Stimulated activated CD4-positive, alpha-beta T cell treated with anti-CD3 and anti-CD28 coated beads, Interleukin-15, amount 100 ng/mL, for 48 hours (primary cell): Measurements from ENCODE around the gene GNG8.

Source experiments
- DNase-seq, 2 donors: peaks; one replicate each; pipeline ENCODE4 v3.0.0-alpha.2; 2020; ENCODE audit warnings: low read depth in 2 of 2

Gene GNG8

DNA sequence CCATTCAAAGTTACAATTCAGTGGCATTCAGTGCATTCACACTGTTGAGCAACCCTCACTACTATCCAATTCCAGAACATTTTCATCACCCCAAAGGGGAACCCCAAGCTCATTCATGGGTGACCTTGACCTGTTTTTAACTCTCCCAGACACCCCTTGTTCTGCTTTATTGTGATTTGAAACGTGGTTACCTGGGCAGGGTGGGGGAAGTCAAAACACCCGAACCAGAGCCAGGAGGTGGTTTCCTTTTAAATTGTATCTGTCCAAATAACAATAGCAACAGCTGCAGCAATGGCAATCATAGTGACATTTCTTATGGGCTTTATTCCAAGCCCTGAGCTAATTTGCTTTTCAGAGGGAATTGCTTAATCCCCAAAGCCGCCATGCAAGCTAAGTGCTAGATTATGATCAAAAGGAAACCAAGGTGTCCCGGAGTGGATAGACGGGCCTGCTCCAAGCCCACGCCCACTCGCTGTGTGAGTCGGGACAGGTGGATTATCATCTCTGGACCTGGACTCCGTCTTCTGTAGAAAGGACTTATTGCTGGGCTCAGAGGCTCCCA lies 17.3 kb downstream of the GNG8 start:
- DNase-seq = no peak

DNA sequence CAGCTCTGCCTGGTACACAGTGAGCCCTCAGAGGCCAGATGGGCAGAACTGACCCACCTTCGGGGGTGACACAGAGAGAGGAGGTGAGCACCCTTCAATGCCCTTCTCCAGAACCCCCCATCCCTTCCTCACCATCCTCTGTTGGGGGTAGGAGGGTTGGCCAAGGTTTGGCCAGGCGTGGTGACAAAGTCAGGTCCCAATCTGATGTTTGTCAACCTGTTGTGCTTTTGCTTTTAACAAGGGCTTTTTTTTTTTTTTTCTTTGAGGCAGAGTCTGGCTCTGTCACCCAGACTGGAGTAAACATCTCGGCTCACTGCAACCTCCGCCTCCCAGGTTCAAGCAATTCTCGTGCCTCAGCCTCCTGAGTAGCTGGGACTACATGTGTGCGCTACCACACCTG lies 18.4 kb downstream of the GNG8 start:
- no peak for DNase-seq

GRCh38 chr19:46616631-46617322 lies 19.2 kb downstream of the GNG8 start:
- peak in 1 of 2 donors; percentile 63 for DNase-seq

- DNase-seq = no peak
Observed at GRCh38 chr19:46615966-46616365, 20.0 kb downstream of the GNG8 start.

DNA sequence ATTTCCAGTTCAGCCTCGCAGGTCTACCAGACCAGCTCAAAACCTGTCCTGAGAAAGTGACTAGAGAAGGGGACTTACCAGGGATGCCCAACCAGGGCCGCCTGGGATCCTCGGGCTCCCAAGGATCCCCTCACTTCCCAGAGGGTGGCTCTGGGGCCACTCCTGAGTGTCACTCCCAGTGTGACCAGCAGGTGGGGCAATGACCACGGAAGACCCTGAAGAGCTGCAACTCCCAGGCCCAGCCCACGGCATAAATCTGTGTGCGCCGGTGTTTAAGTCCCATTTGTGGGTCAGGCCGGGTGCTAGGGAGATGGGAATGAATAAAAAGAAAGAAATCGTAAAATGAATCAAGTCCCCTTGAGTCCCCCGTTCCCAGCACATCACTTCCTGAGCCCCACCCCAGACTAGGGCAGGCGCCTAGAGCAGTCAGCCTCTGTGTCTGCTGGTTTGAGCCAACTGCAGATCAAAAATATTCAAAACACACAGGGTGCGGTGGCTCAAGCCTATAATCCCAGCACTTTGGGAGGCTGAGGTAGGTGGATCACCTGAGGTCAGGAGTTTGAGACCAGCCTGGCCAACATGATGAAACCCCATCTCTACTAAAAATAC lies 21.8 kb downstream of the GNG8 start:
- DNase-seq = peak; percentile 67 to 81

DNA sequence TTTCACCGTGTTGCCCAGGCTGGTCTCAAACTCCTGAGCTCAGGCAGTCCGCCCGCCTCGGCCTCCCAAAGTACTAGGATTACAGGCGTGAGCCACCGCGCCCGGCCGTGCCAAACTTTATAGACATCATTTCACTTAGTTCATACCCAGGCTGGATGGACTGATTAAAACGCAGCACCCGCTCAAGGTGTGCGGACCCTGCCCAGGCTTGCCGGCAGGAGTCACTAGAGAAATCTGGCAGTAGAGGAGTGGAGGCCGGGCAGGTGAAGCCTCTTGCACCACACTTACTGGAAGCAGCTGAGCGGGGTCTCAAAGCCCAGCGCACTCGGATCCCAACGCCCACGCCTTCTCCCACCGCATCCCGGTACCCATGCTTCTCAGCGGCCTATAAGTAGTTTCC lies 22.5 kb downstream of the GNG8 start:
- DNase-seq = no peak

- no peak for DNase-seq
Observed at GRCh38 chr19:46611776-46612175, 24.2 kb downstream of the GNG8 start.

DNA sequence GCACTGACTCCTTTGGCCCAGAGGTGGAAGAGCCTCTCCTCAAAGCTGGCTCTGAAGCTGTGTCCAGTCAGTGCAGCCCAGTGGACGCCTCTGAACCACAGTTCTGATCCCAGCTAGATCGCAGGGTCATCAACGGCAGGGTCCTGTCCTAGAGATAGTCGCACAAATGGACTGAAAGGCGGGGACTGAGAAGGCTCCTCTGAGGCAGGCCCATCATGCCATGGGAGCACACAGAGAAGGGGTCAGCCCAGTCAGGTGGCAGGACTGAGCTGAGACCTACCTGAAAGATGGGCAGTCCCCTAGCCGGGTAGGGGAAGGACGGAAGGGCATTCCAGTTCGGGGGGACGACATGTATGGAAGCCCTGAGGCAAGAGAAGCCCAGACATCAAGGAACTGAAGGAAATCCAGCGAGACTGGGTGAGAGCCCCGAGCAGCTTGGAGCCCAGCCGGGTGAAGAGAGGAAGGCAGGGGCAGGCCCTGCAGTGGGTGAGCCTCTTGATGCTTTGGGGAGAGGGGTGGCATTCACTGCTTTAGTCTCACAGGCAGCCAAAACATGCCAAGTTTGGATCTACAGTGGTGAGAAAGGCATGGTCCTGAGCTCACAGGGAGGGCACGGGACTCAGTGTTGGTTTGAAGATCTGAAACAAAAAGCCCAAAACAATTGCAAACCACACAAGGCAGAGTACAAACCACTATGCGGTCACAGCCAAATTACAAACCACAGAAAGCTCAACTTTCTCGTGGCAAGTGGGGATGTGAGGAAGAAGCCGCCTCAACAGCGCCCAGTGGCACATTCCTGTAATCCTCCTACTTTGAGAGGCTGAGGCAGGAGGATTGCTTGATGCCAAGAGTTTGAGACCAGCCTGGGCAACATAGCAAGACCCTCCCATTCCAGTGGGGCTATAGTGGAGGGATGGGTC lies 24.9 kb downstream of the GNG8 start:
- DNase-seq = no peak

DNA sequence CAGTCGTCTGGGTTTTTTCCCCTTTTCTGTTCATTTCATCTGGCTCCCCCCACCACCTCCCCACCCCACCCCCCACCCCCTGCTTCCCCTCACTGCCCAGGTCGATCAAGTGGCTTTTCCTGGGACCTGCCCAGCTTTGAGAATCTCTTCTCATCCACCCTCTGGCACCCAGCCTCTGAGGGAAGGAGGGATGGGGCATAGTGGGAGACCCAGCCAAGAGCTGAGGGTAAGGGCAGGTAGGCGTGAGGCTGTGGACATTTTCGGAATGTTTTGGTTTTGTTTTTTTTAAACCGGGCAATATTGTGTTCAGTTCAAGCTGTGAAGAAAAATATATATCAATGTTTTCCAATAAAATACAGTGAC lies 25.6 kb downstream of the GNG8 start:
- DNase-seq = no peak

DNA sequence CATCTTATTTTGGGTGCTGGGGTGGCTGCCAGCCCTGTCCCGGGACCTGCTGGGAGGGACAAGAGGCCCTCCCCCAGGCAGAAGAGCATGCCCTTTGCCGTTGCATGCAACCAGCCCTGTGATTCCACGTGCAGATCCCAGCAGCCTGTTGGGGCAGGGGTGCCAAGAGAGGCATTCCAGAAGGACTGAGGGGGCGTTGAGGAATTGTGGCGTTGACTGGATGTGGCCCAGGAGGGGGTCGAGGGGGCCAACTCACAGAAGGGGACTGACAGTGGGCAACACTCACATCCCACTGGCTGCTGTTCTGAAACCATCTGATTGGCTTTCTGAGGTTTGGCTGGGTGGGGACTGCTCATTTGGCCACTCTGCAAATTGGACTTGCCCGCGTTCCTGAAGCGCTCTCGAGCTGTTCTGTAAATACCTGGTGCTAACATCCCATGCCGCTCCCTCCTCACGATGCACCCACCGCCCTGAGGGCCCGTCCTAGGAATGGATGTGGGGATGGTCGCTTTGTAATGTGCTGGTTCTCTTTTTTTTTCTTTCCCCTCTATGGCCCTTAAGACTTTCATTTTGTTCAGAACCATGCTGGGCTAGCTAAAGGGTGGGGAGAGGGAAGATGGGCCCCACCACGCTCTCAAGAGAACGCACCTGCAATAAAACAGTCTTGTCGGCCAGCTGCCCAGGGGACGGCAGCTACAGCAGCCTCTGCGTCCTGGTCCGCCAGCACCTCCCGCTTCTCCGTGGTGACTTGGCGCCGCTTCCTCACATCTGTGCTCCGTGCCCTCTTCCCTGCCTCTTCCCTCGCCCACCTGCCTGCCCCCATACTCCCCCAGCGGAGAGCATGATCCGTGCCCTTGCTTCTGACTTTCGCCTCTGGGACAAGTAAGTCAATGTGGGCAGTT lies 26.2 kb downstream of the GNG8 start:
- DNase-seq = no peak

GRCh38 chr19:46608581-46609345 lies 27.2 kb downstream of the GNG8 start:
- DNase-seq = no peak

DNA sequence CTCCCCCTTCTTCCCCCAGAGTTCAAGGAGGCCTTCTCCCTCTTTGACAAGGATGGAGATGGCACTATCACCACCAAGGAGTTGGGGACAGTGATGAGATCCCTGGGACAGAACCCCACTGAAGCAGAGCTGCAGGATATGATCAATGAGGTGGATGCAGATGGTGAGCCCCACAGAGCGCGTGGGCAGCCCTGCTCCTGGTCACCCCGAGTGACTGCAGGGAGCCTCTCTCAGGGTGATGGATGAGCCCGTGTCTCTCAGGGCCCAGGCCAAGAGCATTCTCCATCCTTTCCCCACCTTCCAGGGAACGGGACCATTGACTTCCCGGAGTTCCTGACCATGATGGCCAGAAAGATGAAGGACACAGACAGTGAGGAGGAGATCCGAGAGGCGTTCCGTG lies 27.8 kb downstream of the GNG8 start:
- no peak for DNase-seq

- DNase-seq = no peak
Observed at GRCh38 chr19:46607448-46607841, 28.6 kb downstream of the GNG8 start.

DNA sequence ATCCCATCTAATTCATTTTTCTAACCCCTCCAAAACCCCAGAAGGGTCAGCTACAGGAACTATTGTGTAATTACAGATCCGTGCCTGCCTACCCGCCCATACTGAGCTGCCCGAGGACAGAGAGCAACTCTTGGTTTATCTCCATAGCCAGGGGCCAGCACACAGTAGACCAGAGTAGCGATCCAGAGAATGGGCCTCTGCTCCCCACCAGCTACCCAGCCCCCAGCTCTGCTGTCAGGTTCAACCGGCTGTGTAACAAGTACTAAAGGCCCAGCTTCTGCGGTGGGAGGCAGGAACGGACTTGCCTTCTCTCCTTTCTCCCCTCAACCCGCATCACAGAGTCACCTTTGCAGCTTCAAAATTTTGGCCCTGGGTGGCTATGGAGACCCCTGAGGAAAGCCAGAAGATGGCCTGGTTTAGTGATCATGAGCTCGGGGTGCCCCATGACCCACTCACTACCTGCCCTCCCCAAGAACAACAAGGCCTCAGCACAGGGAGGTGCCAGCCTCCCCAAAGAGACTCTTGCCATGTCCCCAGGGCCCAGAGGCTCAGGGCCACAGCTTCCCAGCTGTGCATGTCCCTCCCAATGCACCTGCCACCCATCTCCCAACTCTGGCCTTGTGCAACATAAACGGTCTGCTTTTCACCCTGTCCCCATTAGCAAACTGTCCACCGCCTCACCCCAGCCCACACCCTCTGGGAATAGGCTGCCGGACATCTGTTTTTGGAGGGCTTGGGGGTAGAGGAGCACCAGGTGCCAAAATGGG lies 29.1 kb downstream of the GNG8 start:
- no peak for DNase-seq

- DNase-seq = no peak
Observed at GRCh38 chr19:46606019-46606418, 30.0 kb downstream of the GNG8 start.

- DNase-seq = no peak
Observed at GRCh38 chr19:46605356-46605821, 30.6 kb downstream of the GNG8 start.

DNA sequence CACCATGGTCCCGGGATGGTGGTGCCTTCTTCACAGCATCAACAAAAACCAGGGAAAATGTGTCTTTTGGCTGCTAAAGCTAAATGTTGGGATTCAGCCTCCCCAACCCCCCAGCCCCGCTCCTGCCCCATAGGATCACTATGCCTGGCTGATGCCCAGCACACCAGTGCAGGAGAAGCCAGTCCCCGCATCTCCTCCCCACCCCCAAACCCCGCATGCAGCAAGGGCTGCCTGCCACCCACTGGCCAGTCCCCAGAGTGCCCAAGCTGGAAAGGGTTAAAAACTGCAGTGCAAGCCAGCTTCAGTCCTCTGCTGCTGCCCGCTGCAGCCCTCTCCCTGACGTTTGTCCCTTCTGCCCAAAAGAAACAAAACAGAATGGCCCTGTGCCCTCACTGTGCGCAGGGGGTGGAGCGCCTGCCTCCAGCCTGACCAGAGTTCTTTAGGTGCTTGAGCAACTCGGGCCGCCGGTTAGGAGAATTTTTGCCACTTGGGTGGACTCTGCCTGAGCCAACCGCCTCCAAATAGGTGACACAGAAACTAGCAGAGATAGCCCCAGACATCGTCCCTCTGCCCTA lies 31.1 kb downstream of the GNG8 start:
- DNase-seq = no peak

DNA sequence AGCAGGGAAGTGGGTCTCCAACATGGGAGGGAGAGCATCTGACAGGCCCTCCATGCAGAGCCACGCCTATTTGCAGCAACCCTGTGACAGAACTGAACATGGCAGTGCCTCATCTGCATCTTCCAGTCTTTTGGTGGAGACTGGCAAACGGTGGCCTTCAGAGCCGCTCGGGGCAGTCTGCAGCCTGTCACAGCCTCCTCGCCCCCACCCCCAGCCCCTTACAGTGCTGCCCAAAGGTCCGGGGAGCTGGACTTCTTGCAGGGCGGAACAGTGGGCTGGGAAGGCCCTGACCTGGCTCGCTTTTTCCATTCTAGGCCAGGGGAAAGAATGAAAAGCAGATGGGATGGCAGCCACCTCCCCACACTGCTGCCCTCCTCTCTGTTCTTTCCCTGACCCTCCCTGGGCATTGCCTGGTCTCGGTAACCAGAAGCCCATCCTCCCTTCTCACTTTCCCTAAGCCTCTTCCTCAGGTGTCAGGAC lies 32.2 kb downstream of the GNG8 start:
- no peak for DNase-seq

DNA sequence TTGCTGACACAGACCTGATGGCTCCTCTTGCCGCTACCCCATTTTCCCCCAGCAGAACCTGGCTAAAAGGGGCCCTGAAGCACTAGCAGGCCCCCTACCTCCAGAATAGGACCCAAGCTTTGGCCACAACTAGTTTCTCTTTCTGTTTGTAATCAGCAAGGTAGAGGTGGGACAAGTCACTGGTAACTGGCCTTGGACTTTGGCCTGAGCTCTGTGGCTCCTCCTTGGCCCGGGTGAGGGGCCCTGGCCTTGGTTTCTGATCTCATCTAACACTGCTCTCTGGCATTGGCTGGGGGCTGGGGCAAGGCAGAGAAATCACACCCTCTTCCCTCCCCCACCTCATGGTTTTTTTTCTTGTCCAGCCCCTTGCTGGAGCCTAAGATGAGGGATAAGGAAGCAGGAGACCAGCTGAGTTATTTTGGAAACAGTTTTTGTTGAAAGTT lies 32.8 kb downstream of the GNG8 start:
- DNase-seq = no peak
